Ascending aorta (tissue), 2 donors: Measurements from ENCODE around the gene GRM8. TPM values are rescaled to one million over a fixed set of nuclear protein-coding genes. Genes with fewer than 3 reads are reported as not detected.

ENCODE experiments used
- DNase-seq, 2 donors: peaks; one replicate each; pipeline ENCODE4 v3.0.0-alpha.2; 2019; ENCODE audit warnings: low spot score in 2 of 2
- H3K27ac ChIP-seq, 2 donors: fragments of 200-600 bp; sonication (generic); one replicate each; pipeline ENCODE4 v1.5.1; 2016 to 2017; ENCODE audit warnings: mild to moderate bottlenecking in 1 of 2
- H3K27me3 ChIP-seq: fragments of 200-600 bp; sonication (generic); one replicate; pipeline ENCODE4 v1.5.1; 2017
- H3K36me3 ChIP-seq, 2 donors: fragments of 200-600 bp; sonication (generic); one replicate each; pipeline ENCODE4 v1.5.1; 2016
- H3K4me1 ChIP-seq, 2 donors: fragments of 200-600 bp; sonication (generic); one replicate each; pipeline ENCODE4 v1.5.1; 2016 to 2017; ENCODE audit warnings: mild to moderate bottlenecking in 1 of 2
- H3K4me3 ChIP-seq, 2 donors: fragments of 200-600 bp; sonication (generic); one replicate each; pipeline ENCODE4 v1.5.1; 2016 to 2017; ENCODE audit warnings: mild to moderate bottlenecking in 1 of 2
- H3K9me3 ChIP-seq, 2 donors: fragments of 200-600 bp; sonication (generic); one replicate each; pipeline ENCODE4 v1.5.1; 2016
- intact Hi-C: fragments of 100-400 bp; cut with DNase I; formaldehyde crosslinking; loops from one replicate; pipeline ENCODE4 v1.15.1; 2023
- total RNA-seq: library from RNA; depleted of rRNA; stranded (reverse); fragments of >200 nt; gene quantifications from one replicate; pipeline ENCODE4 v1.1.0, GENCODE V29; 2016
- TF ChIP-seq, protein P1 (sequence below), 3 experiments: fragments of 200-600 bp in 2 of 3; fragments of 450-650 bp in 1 of 3; sonication (generic) in 2 of 3; IDR thresholded peaks; one replicate each; pipeline ENCODE4 v1.5.1; 2016 to 2019; ENCODE audit warnings: antibody characterized with exemption in 3 of 3, mild to moderate bottlenecking in 1 of 3, moderate library complexity in 1 of 3

Gene GRM8
- total RNA-seq, 1 donor from 2014 or later, result not detected

GRCh38 chr7:126441745-126442144 is 811.0 kb downstream of the GRM8 start:
- Histone ChIP-seq H3K9me3 (no peaks in the 10 kb centered on the region), H3K27ac (no peak overlapping the region), H3K4me1 (no peaks in the 10 kb centered on the region), H3K36me3 (no peaks in the 10 kb centered on the region), H3K4me3 (no peak overlapping the region), H3K27me3 (no peaks in the 10 kb centered on the region)
- intact Hi-C loops, result no loop called here
- DNase-seq, result no peak
- TF ChIP-seq, protein P1, sequence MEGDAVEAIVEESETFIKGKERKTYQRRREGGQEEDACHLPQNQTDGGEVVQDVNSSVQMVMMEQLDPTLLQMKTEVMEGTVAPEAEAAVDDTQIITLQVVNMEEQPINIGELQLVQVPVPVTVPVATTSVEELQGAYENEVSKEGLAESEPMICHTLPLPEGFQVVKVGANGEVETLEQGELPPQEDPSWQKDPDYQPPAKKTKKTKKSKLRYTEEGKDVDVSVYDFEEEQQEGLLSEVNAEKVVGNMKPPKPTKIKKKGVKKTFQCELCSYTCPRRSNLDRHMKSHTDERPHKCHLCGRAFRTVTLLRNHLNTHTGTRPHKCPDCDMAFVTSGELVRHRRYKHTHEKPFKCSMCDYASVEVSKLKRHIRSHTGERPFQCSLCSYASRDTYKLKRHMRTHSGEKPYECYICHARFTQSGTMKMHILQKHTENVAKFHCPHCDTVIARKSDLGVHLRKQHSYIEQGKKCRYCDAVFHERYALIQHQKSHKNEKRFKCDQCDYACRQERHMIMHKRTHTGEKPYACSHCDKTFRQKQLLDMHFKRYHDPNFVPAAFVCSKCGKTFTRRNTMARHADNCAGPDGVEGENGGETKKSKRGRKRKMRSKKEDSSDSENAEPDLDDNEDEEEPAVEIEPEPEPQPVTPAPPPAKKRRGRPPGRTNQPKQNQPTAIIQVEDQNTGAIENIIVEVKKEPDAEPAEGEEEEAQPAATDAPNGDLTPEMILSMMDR (IDR thresholded peaks at IDR 0.05), result no peak

DNA sequence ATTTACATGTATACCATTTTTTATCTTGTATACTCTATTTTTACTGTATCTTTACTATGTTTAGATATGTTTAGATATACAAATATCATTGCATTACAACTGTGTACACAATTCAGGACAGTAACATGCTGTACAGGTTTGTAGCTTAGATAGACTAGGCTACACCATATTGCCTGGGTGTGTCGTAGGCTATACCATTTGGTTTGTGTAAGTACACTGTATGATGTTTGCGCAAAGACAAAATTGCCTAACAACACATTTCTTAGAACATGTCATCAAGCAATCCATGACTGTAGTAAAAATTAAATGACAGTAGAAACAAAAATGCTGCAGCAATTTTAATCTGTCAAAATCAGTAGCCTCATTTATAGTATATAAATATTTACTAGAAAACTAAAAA is 812.2 kb downstream of the GRM8 start:
- Histone ChIP-seq H3K36me3 (no peaks in the 10 kb centered on the region), H3K27ac (no peak overlapping the region), H3K9me3 (no peaks in the 10 kb centered on the region), H3K27me3 (no peaks in the 10 kb centered on the region), H3K4me3 (no peak overlapping the region), H3K4me1 (no peaks in the 10 kb centered on the region)
- intact Hi-C loops, result no loop called here
- TF ChIP-seq, protein P1 (IDR thresholded peaks at IDR 0.05), result no peak
- no peak for DNase-seq

DNA sequence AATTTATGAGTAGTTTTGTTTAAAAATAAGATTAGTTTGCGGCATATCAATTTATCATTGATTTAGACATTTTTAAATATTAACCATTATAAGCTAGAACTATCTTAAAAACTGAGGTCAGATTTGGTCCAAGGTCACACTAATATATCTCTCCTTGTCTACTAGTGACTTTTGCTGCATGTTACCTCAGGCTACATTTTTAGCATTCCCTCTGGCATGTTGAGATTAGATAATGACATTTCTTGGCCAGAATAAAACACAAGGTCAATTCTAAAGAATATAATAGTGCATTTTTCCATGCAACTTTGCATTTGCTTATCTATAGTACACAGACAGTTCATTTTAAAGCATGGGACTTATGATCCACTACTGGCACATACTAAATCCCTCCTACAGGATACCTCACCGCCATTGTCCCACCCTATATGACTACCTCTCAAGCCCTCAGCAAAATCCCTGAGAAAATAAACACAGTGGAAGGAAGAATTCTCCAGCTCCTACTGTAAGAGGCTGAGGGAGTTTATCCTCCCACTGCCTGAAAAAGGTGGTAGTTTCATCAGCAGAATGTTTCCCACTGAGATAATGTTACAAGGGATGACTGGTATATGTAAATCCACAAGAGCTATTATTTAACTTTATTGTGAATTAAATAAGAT is 816.4 kb downstream of the GRM8 start:
- Histone ChIP-seq H3K4me1 (no peaks in the 10 kb centered on the region), H3K4me3 (no peak overlapping the region), H3K36me3 (no peaks in the 10 kb centered on the region), H3K27me3 (no peaks in the 10 kb centered on the region), H3K27ac (no peak overlapping the region), H3K9me3 (no peaks in the 10 kb centered on the region)
- DNase-seq, result no peak
- intact Hi-C loops, result no loop called here
- TF ChIP-seq, protein P1 (IDR thresholded peaks at IDR 0.05), result no peak

DNA sequence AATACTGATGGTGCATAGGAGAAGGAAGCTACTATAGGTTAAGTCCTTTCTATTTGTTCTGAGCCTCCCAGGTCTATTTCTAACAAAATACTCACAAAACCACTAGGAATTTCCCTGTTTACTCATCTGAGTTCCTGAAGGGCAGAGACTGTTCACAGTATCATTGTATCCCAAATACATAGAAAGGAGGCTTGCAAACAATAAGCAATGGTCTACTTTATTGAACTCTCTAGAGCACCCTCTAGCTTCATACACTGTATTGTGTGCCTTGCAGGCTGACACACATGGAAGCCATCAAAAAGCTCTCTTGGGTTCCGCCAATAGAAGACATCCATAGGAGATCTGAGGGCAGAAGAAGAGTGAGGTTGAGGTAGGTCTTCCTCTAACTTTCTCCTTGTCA is 826.1 kb downstream of the GRM8 start:
- Histone ChIP-seq H3K27me3 (no peaks in the 10 kb centered on the region), H3K36me3 (no peaks in the 10 kb centered on the region), H3K9me3 (no peaks in the 10 kb centered on the region), H3K4me1 (no peaks in the 10 kb centered on the region), H3K4me3 (no peak overlapping the region), H3K27ac (no peak overlapping the region)
- intact Hi-C loops, result no loop called here
- TF ChIP-seq, protein P1 (IDR thresholded peaks at IDR 0.05), result no peak
- no peak for DNase-seq

GRCh38 chr7:126424985-126425384 is 827.8 kb downstream of the GRM8 start:
- no peaks in the 10 kb centered on the region for H3K27me3 ChIP-seq
- TF ChIP-seq, protein P1 (IDR thresholded peaks at IDR 0.05), result no peak
- H3K36me3 ChIP-seq, result no peaks in the 10 kb centered on the region
- no peaks in the 10 kb centered on the region for H3K9me3 ChIP-seq
- intact Hi-C loops, result no loop called here
- H3K4me3 ChIP-seq, result no peak overlapping the region
- no peak overlapping the region for H3K27ac ChIP-seq
- H3K4me1 ChIP-seq, result no peaks in the 10 kb centered on the region
- no peak for DNase-seq

DNA sequence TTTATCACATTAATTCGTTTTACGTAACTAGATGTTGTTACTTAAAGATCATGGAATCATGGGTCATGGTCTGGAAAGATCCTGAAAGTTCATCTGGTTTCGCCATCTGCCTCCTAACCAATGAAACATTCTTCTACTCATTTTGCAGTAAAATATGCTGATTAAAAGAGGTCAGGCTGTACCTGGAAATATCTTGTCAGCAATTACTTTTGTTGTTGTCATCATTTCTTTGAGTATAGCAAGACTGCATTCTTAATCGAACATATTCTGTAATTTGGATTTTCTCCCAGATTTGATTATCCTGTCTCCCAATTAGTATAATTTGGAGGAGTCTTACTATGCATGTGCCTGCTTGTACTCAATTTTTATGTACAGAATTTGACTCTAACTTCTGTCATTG is 833.7 kb downstream of the GRM8 start:
- Histone ChIP-seq H3K27me3 (no peaks in the 10 kb centered on the region), H3K36me3 (no peaks in the 10 kb centered on the region), H3K27ac (no peak overlapping the region), H3K4me1 (no peaks in the 10 kb centered on the region), H3K4me3 (no peak overlapping the region), H3K9me3 (no peaks in the 10 kb centered on the region)
- TF ChIP-seq, protein P1 (IDR thresholded peaks at IDR 0.05), result no peak
- intact Hi-C loops, result no loop called here
- no peak for DNase-seq
